Trophoblast cell (in vitro differentiated cells and primary cell): Measurements from ENCODE around the gene NKD1.
A peak's percentile ranks its signal among the peaks of the same experiment; 100 is the strongest.

Source experiments
- DNase-seq, 2 donors: peaks; one replicate each; pipeline ENCODE4 v3.0.0-alpha.2; 2016
- H2AFZ ChIP-seq: 2 replicates; pipeline ENCODE4 v1.6.1; 2013; ENCODE audit warnings: low read length, moderate library complexity, mild to moderate bottlenecking; ENCODE audit not compliant: insufficient read depth, poor library complexity
- H2AK5ac ChIP-seq: 2 replicates; pipeline ENCODE4 v1.6.1; 2013; ENCODE audit warnings: mild to moderate bottlenecking, low read length
- H2BK120ac ChIP-seq: 2 replicates; pipeline ENCODE4 v1.6.1; 2013; ENCODE audit warnings: low read length, mild to moderate bottlenecking, moderate library complexity; ENCODE audit not compliant: insufficient read depth, poor library complexity
- H2BK12ac ChIP-seq: 2 replicates; pipeline ENCODE4 v1.6.1; 2013; ENCODE audit warnings: mild to moderate bottlenecking, low read length, moderate library complexity
- H2BK5ac ChIP-seq: 2 replicates; pipeline ENCODE4 v1.6.1; 2013; ENCODE audit warnings: low read length, low read depth, moderate library complexity, mild to moderate bottlenecking; ENCODE audit not compliant: poor library complexity
- H3K14ac ChIP-seq: 2 replicates; pipeline ENCODE4 v1.6.1; 2013; ENCODE audit warnings: mild to moderate bottlenecking, low read length
- H3K18ac ChIP-seq: 2 replicates; pipeline ENCODE4 v1.6.1; 2013; ENCODE audit warnings: mild to moderate bottlenecking, low read length
- H3K23ac ChIP-seq: 2 replicates; pipeline ENCODE4 v1.6.1; 2013; ENCODE audit warnings: low read length
- H3K27ac ChIP-seq: 2 replicates; pipeline ENCODE4 v1.5.1; 2013; ENCODE audit warnings: low read depth, mild to moderate bottlenecking, inconsistent platforms, low read length, moderate library complexity
- H3K27me3 ChIP-seq: 2 replicates; pipeline ENCODE4 v1.6.1; 2013; ENCODE audit warnings: inconsistent platforms, mild to moderate bottlenecking, low read length, moderate library complexity; ENCODE audit not compliant: insufficient read depth
- H3K36me3 ChIP-seq, 2 experiments: 1 replicate in 1 of 2; 2 replicates in 1 of 2; pipeline ENCODE4 v1.6.1; 2013; ENCODE audit warnings: low read length in 2 of 2, mild to moderate bottlenecking in 2 of 2, moderate library complexity in 1 of 2; ENCODE audit not compliant: insufficient read depth in 2 of 2, control insufficient read depth in 1 of 2
- H3K4ac ChIP-seq: 2 replicates; pipeline ENCODE4 v1.6.1; 2013; ENCODE audit warnings: low read depth, mild to moderate bottlenecking, low read length, moderate library complexity
- H3K4me1 ChIP-seq, 2 experiments: 1 replicate in 1 of 2; 2 replicates in 1 of 2; pipeline ENCODE4 v1.6.1; 2013; ENCODE audit warnings: low read length in 2 of 2, mild to moderate bottlenecking in 2 of 2, moderate library complexity in 1 of 2; ENCODE audit not compliant: insufficient read depth in 2 of 2, control insufficient read depth in 1 of 2
- H3K4me2 ChIP-seq: 2 replicates; pipeline ENCODE4 v1.6.1; 2013; ENCODE audit warnings: inconsistent platforms, mild to moderate bottlenecking, low read length, moderate library complexity
- H3K4me3 ChIP-seq: 2 replicates; pipeline ENCODE4 v1.5.1; 2013; ENCODE audit warnings: mild to moderate bottlenecking, low read depth, low read length, inconsistent platforms
- H3K79me1 ChIP-seq: one replicate; pipeline ENCODE4 v1.6.1; 2013; ENCODE audit warnings: low read length
- H3K79me2 ChIP-seq: 2 replicates; pipeline ENCODE4 v1.6.1; 2013; ENCODE audit warnings: low read length, mild to moderate bottlenecking; ENCODE audit not compliant: control insufficient read depth, insufficient read depth, poor library complexity
- H3K9ac ChIP-seq: 2 replicates; pipeline ENCODE4 v1.6.1; 2013; ENCODE audit warnings: mild to moderate bottlenecking, low read length
- H3K9me3 ChIP-seq: 2 replicates; pipeline ENCODE4 v1.6.1; 2013; ENCODE audit warnings: low read depth, mild to moderate bottlenecking, control low read depth, inconsistent platforms, low read length; ENCODE audit not compliant: insufficient read depth
- H4K12ac ChIP-seq: 2 replicates; pipeline ENCODE4 v1.6.1; 2013; ENCODE audit warnings: low read depth, mild to moderate bottlenecking, low read length, moderate library complexity
- H4K8ac ChIP-seq: 2 replicates; pipeline ENCODE4 v1.6.1; 2013; ENCODE audit warnings: low read depth, mild to moderate bottlenecking, low read length, moderate library complexity
- H4K91ac ChIP-seq: one replicate; pipeline ENCODE4 v1.6.1; 2013; ENCODE audit warnings: low read depth, mild to moderate bottlenecking, low read length, moderate library complexity
- WGBS: extraction: QIAGEN DNeasy Blood & Tissue Kit; methylation state at CpG from one replicate; pipeline ENCODE4 v1.1.7; 2013; ENCODE audit warnings: missing lambda C conversion rate; ENCODE audit not compliant: insufficient read length, insufficient coverage; ENCODE audit errors: extremely low coverage; 5-methylcytosine and 5-hydroxymethylcytosine counted together

NKD1 gene

GRCh38 chr16:50509521-50510341 lies 38.5 kb upstream of the NKD1 start:
- Histone ChIP-seq H4K8ac (no peak overlapping the region), H3K36me3 (no peaks in the 10 kb centered on the region), H2BK12ac (no peak overlapping the region), H2BK5ac (no peak overlapping the region), H3K79me2 (no peaks in the 10 kb centered on the region), H2AFZ (no peak overlapping the region), H3K4me1 (peaks cover 3 to 4% of the 10 kb centered on the region in 2 experiments), H3K14ac (no peak overlapping the region), H3K9me3 (peaks cover 2% of the 10 kb centered on the region), H3K23ac (no peak overlapping the region), H3K4ac (no peak overlapping the region), H3K4me3 (no peak overlapping the region), H4K12ac (no peak overlapping the region), H2AK5ac (no peak overlapping the region), H3K18ac (no peak overlapping the region), H4K91ac (no peak overlapping the region), H3K27ac (no peak overlapping the region), H3K79me1 (no peaks in the 10 kb centered on the region), H3K27me3 (no peaks in the 10 kb centered on the region), H3K4me2 (no peak overlapping the region), H3K9ac (no peak overlapping the region), H2BK120ac (no peak overlapping the region)
- no CpG with 5 or more reads among the region's 10 CpGs for WGBS
- peak in 1 of 2 donors; percentile 26 for DNase-seq

- Histone ChIP-seq H3K4me3 (no peak overlapping the region), H3K4me2 (no peak overlapping the region), H2AFZ (no peak overlapping the region), H2AK5ac (no peak overlapping the region), H3K9me3 (peaks cover 5% of the 10 kb centered on the region), H4K8ac (no peak overlapping the region), H2BK120ac (no peak overlapping the region), H3K18ac (no peak overlapping the region), H3K23ac (no peak overlapping the region), H3K27me3 (no peaks in the 10 kb centered on the region), H3K27ac (no peak overlapping the region), H4K12ac (no peak overlapping the region), H3K79me1 (no peaks in the 10 kb centered on the region), H3K9ac (no peak overlapping the region), H3K4ac (no peak overlapping the region), H3K36me3 (no peaks in the 10 kb centered on the region), H4K91ac (no peak overlapping the region), H2BK5ac (no peak overlapping the region), H2BK12ac (no peak overlapping the region), H3K79me2 (no peaks in the 10 kb centered on the region), H3K14ac (no peak overlapping the region), H3K4me1 (no peaks in the 10 kb centered on the region)
- DNase-seq = no peak
- WGBS = no CpG with 5 or more reads among the region's 1 CpG
These were observed 33.0 kb upstream of the NKD1 start for GRCh38 chr16:50515218-50515617.

- no peak overlapping the region for H3K23ac ChIP-seq
- no peak overlapping the region for H3K4ac ChIP-seq
- H3K9me3 ChIP-seq = peaks cover 5% of the 10 kb centered on the region
- H2BK5ac ChIP-seq = no peak overlapping the region
- no peak overlapping the region for H2AFZ ChIP-seq
- H3K27ac ChIP-seq = no peak overlapping the region
- no peak overlapping the region for H4K8ac ChIP-seq
- no peak overlapping the region for H3K9ac ChIP-seq
- no peak overlapping the region for H3K4me2 ChIP-seq
- H3K79me1 ChIP-seq = no peaks in the 10 kb centered on the region
- H2BK120ac ChIP-seq = no peak overlapping the region
- no peak overlapping the region for H2AK5ac ChIP-seq
- no peak overlapping the region for H3K14ac ChIP-seq
- H3K4me1 ChIP-seq = no peaks in the 10 kb centered on the region
- no peaks in the 10 kb centered on the region for H3K79me2 ChIP-seq
- H4K91ac ChIP-seq = no peak overlapping the region
- DNase-seq = no peak
- no peak overlapping the region for H3K4me3 ChIP-seq
- no peak overlapping the region for H2BK12ac ChIP-seq
- H4K12ac ChIP-seq = no peak overlapping the region
- no peaks in the 10 kb centered on the region for H3K36me3 ChIP-seq
- no peak overlapping the region for H3K18ac ChIP-seq
- H3K27me3 ChIP-seq = no peaks in the 10 kb centered on the region
These were observed 31.8 kb upstream of the NKD1 start for GRCh38 chr16:50516401-50516800.

GRCh38 chr16:50516890-50517289 lies 31.3 kb upstream of the NKD1 start:
- no peak overlapping the region for H3K23ac ChIP-seq
- no peak overlapping the region for H3K27ac ChIP-seq
- no peak for DNase-seq
- no peak overlapping the region for H3K18ac ChIP-seq
- peaks cover 5% of the 10 kb centered on the region for H3K9me3 ChIP-seq
- H4K12ac ChIP-seq = no peak overlapping the region
- H3K79me2 ChIP-seq = no peaks in the 10 kb centered on the region
- no peak overlapping the region for H3K9ac ChIP-seq
- no CpG with 5 or more reads among the region's 1 CpG for WGBS
- H2BK120ac ChIP-seq = no peak overlapping the region
- H2BK12ac ChIP-seq = no peak overlapping the region
- H2BK5ac ChIP-seq = no peak overlapping the region
- H3K14ac ChIP-seq = no peak overlapping the region
- H3K4me2 ChIP-seq = no peak overlapping the region
- H2AFZ ChIP-seq = no peak overlapping the region
- no peaks in the 10 kb centered on the region for H3K36me3 ChIP-seq
- H4K91ac ChIP-seq = no peak overlapping the region
- H3K79me1 ChIP-seq = no peaks in the 10 kb centered on the region
- H2AK5ac ChIP-seq = no peak overlapping the region
- H3K4ac ChIP-seq = no peak overlapping the region
- no peak overlapping the region for H3K4me3 ChIP-seq
- no peak overlapping the region for H4K8ac ChIP-seq
- H3K4me1 ChIP-seq = no peaks in the 10 kb centered on the region
- H3K27me3 ChIP-seq = no peaks in the 10 kb centered on the region
